NCI-H1048 (cell line): ENCODE data around the gene GLMP.

Source experiments
- DNase-seq: peaks from one replicate; lab custom pipeline; 2025; lab: John Stamatoyannopoulos, UW

Gene GLMP

GRCh38 chr1:156247460-156248322 lies 47.8 kb downstream of the GLMP start, which contains the start of gene PAQR6:
PAQR6 (minus strand) TSS chr1:156248056; CDS start chr1:156246731, 1,325 bp downstream.
- DNase-seq: no peak

- DNase-seq: no peak
These were observed 48.6 kb downstream of the GLMP start for GRCh38 chr1:156246781-156247459.

- DNase-seq: no peak
These were observed 49.2 kb downstream of the GLMP start for GRCh38 chr1:156246241-156246780.

- DNase-seq: no peak
These were observed 49.8 kb downstream of the GLMP start for GRCh38 chr1:156245451-156246232.

GRCh38 chr1:156244712-156245111 lies 50.8 kb downstream of the GLMP start:
- DNase-seq: no peak

- no peak for DNase-seq
These were observed 51.4 kb downstream of the GLMP start for GRCh38 chr1:156244126-156244525.

- no peak for DNase-seq
These were observed 52.7 kb downstream of the GLMP start for GRCh38 chr1:156242738-156243137.
